Brain pericyte (primary cell): ENCODE data around the gene TRIL.

Experiments
- DNase-seq: peaks from one replicate; pipeline ENCODE4 v3.0.0-alpha.2; 2012; ENCODE audit warnings: low read depth, low spot score

The TRIL gene, protein sequence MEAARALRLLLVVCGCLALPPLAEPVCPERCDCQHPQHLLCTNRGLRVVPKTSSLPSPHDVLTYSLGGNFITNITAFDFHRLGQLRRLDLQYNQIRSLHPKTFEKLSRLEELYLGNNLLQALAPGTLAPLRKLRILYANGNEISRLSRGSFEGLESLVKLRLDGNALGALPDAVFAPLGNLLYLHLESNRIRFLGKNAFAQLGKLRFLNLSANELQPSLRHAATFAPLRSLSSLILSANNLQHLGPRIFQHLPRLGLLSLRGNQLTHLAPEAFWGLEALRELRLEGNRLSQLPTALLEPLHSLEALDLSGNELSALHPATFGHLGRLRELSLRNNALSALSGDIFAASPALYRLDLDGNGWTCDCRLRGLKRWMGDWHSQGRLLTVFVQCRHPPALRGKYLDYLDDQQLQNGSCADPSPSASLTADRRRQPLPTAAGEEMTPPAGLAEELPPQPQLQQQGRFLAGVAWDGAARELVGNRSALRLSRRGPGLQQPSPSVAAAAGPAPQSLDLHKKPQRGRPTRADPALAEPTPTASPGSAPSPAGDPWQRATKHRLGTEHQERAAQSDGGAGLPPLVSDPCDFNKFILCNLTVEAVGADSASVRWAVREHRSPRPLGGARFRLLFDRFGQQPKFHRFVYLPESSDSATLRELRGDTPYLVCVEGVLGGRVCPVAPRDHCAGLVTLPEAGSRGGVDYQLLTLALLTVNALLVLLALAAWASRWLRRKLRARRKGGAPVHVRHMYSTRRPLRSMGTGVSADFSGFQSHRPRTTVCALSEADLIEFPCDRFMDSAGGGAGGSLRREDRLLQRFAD

DNA sequence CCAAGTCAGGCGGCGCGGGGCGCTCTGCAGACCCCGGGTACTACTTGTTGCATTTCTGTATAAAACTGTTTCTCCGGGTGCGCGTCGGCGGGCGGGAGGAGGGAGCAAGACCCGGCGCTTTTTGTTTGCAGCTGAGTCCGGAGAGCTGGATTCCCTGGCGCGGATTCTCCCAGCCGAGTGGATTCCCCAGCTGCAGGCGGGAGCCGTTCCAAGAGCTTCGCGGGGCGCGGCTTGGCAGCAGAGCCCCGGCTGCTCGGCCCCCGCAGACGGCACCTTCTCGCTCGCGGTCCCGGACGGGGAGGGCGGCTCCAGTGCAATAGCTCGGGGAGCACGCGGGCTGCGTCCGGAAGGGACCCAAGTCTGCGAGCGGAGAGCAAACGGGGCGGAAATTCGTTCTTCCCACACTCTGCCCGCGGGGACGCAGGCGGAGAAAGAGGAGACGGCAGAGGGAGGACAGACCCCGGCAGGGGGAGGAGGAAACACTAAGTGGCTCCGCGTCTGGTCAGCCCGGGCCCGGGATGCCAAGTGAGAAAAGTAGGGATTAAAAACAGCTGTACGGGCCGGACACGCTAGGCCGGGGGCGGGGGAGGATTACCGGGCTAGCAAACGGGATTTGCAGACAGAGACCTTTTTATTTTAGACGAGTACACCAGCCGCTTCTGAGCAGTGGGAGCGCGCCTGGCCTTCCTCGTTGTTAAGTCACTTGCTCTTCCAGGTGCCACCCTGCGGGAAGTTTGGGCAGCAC is at the start of gene TRIL:
Gene TRIL (minus strand): TSS at position 96 of the 745 bp plus-strand sequence. CDS start 284 bp downstream, outside the sequence.
- no peak for DNase-seq

DNA sequence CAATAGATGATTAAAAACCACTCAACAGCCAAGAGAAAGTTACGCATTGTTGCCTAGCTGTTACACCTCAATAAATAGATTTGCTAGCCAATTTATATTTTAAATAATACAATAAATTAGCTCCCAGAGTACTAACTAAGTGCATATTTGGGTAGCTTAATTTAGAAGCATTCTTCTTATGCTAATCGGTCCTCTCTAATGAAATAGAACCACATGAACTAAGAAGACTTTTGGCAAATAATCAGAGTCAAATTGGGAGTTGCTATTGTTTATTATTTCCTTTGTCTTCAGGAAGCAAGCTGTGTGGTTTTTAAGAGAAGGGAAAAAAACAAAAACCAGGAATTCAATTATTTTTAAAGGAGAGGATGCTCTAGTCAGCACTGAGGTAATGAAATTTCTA is 49.0 kb upstream of the TRIL start:
- no peak for DNase-seq

DNA sequence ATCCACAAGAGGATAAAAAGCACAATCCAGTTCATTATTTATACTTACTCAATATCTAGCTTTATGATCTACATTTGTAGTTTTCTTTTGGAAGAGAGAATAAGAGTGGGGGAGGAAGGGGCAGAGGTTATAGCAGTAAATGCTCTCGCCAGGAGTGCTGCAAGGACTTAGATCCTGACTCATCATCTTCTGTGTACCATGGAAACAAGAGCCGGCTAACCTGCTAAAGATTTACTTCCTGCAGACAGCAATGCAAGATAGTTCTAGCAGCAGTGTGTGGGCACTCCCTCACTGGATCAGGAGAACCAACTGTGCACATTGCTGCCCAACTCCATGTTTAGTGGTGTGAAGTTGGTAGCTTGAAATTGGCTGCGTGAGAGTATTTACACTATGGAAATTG is 47.7 kb upstream of the TRIL start:
- no peak for DNase-seq

DNA sequence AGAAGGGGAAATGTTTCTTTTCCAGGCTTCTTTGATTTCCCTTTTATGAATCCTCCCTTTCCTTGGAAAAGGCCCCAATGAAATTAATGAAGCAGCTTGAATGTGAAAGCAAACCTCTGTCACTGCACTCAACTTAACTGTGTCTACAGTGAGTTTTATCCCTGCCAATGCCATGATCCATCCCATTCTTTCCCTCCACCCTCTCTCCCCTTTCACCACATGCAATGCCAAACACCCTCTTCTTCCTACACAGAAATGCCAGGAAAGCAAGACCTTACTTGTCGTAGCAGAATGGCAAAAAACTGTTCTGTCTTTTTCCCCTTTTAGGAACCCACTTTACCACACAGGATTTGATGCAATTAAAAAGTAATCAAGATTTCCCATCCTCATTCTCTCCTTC is 47.3 kb upstream of the TRIL start:
- no peak for DNase-seq

DNA sequence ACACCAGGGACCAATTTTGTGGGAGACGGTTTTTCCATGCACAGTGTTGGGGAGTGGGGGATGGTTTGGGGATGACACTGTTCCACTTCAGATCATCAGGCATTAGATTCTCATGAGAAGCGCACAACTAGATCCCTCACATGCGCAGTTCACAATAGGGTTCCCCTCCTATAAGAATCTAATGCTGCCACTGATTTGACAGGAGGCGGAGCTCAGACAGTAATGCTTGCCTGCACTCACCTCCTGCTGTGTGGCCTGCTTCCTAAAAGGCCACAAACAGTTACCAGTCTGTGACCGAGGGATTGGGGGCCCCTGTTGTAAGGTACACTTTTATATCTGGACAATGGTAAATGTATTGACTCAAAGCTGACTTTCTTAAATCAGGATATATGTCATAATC is 45.6 kb upstream of the TRIL start:
- DNase-seq: no peak

DNA sequence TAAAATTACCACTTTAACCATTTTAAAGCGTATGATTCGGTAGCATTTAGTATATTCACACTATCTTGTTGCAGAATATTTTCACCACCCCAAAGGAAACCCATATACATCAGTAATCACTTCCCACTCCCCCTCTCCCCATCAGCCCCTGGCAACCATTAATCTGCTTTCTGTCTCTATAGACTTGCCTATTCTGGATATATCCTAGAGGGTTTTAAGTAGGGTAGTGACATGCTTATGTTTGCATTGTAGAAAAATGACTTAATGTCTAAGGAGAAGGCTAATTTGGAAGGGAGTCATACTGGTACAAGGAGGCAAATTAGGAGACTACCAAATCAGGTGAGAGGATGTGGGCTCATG is 42.6 kb upstream of the TRIL start:
- no peak for DNase-seq

DNA sequence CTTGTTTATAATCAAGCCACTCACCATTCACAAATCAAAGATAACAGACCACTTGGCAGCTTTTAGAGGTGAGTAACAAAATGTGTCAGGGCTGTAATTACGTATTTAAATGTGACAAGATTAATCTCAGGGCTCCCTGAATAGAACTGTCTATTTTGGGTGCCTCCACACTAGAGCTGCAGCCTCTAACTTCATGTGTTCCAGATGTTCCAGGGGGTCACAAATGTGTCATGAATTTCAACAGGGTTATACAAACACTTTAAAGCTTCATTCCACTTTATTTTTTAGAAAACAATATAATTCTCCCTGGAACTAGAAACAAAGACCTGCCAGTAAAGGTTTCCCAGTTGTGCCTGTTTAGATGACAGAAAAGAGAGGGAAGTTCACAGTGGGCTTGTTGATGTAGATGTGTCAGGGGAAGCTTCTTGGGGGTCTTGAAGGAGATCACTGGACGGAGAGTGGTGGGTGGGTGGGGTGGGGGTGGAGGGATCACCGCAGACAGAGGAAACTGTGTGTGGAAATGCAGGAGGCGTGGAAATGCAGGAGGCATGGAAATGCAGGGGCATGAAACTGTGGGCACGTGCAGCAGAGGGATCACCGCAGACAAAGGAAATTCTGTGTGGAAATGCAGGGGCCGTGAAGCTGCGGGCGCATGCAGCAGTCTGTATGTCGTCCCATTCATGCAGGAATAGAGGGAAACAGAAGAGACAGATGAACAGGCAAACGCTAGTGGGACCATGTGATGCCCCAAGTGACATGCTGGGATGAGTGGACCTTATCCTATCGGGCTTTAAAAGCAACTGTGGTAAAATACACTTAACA is 42.0 kb upstream of the TRIL start:
- DNase-seq: no peak

DNA sequence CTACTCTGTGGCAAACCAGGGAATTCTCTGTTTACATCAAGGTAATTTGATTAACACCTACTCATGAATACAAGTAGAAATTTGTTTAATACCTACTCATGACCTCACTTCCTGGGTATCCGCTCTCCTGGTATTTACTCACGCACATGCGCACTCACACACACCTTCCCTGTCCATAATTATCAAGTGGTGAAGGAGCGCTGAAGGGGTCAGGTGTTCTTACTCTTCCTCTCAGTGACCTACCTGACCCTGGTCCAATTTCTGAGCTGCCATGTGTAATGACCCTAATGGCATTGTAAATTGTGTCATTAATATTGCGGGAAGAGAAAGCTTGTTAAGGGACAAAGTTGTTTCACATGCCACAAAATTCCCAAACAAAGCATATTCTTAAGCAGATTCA is 41.3 kb upstream of the TRIL start:
- no peak for DNase-seq

DNA sequence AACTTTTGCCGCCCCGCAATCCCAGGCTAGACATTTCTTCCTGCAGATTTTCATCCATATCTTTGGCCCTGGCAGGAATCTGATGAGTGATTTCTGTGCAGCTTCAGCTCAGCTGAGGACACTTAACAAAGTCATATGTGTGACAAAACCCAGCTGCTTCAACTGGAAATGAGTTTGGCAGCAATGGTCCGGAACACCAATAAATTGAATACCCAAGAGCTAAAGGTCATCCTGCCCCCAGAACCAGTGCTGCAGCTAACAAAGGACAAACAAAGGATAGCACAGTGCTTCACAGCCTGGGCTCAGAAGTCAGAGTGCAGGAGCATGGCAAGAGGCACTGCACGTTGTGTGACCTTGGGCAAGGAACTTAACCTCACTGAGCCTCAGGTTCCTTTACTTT is 40.0 kb upstream of the TRIL start:
- no peak for DNase-seq

DNA sequence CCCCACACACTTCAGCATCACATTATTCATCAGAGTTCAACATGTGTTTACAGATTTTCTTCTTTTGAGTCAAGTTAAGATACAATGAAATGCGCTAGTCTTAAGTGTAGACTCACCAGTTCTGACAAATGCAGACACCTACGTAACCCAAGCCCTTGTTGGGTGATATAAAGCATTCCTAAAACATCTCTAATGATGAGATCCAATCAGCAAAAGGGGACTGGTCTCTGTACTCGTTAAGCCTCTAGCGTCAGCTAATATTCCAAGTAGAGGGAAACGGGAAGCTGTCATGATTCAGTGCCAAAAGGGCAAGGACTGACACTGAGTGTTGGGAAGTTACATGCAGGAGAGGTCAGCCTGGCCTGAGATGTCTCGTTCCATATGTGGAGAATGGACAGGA is 38.7 kb upstream of the TRIL start:
- DNase-seq: no peak

DNA sequence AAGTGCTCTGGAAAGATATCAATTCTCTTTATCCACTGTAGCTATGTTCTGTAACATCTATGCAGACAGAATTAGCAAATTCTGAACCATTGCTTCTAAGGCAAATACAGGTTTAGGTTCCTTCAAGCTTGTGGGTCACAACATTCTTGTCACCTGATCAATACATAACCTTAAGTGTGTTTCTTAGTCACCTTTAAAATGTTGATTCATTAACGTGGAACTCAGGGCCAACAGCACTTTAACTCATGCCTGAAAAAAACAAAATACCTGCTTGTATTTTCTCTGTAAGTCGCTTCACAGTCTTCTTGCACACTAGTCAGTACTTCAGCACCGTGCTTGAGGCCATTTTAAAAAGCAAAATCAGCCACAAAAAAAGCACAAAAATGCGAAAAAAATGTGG is 35.2 kb upstream of the TRIL start:
- no peak for DNase-seq

DNA sequence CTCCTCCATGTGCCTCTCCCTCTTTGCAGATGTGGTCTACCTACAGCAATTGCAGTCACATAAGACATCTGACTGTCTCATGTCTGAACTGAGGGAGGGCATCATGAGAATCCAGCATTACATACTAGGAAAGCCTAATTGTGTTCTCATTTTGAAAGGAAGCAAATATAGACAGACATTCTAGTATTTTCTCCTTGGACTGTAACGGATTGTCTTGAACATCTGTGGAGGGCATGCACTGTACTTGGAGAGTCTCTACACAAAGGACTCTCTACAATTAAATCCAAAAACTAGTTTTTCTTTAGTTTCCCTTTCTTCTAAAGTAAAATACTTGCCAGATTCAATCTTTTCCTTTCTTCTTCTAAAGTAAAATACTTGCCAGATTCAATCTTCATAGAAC is 34.7 kb upstream of the TRIL start:
- DNase-seq: no peak

DNA sequence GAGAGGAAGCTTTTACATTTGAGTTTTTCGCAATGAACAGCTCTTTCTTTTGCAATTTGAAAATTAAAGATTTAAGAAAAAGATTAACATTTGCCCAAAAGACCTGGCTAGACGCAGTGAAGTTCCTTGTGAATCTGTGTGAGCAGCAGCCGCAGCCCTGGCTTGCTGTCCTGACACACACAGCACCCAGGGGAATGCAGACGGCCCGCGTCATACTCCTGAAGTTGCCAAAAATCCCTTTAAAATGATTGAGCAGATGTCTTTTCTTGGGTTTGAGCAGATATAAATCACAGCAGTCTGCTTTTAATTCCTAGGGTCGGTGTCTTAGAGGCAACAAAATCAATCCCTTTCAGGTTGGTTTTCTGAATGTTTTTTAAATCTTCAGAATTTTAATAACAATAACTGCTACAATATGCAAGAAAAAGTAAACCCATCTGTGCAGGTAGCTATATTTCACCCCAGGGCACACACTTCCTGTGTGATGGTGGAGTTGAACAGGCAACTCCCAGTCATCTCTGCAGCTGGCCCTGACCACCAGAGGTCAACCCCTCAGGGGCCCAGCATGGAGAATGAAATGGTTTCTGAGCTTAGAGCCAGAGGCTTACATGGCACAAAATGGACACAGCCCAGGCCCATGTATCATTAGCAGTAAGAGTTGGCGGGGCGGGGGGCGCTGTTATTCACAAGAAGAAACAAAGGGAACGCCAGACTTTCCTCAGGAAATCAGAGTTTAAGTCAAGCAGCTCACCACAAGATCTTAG is 32.2 kb upstream of the TRIL start:
- DNase-seq: no peak

DNA sequence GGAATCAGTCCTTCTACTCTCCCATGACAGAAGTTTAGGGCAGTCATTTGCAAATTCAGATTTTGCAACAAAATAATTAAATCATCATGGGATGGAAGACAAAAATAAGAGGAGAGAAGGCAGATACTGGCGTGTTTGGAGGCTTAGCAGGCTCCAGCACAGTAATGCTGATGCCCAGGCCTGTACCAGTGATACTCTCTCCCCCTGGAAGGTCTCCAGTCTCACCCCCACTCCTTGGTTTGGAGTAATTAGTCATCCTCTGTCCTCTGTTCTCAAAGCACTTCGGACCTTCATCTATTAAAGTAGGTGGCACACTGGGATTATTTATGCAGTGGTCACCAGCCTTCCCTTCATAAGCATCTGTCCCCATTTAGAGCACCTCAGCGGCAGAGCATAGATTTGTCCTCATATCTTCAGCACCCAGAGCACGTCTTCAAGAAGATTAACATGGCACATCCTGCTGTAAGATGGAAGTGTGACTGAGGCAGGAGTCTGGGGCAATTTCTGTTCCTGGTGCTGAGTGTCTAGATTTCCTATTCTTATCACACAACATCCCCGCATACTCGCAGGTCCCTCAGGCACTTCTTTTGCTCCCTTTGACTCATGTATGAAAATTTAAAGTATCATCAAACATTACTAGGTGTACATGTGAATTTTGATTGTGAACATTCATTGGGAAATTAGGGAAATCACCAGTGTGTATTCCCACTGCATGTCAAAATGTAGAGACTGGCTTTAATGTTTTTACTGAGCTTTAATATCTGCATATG is 31.3 kb upstream of the TRIL start:
- DNase-seq: no peak

DNA sequence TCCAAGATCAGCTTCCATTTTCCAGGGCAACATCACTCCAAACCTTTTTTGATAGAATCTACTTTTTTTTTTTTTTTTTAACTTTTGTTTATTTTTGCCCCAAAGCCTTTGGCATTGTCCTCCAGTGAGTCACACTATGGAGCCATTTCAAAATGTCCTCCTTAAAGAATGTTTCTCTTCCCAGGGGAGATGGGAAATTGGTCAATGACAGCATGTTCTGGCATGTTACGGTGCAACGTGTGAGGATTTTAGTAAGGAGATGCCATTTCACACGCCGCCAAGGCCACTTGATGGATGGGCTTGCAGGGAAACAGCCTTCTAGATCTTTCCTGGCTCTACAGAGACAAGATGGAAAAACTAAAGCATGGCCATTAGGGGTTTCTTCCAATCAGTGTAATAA is 30.7 kb upstream of the TRIL start:
- no peak for DNase-seq

DNA sequence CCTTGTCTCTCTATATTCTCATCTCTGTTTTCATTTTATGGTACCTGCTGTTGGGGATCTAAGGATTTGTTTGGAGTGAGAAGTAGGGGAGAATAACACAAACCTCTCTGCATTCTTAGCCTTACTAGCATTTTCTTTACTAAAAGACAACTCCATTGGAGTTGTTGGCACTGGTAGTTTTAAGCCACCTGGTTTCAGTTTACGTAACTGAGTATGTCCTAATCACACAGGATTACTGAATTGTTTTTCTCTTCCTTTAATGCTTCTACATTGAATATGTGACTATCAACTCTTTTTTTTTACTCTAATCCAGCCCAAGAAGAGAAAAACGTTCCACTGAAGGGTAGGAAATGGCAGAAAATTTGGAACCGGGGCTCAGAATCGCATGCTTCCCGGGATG is 30.0 kb upstream of the TRIL start:
- DNase-seq: no peak

DNA sequence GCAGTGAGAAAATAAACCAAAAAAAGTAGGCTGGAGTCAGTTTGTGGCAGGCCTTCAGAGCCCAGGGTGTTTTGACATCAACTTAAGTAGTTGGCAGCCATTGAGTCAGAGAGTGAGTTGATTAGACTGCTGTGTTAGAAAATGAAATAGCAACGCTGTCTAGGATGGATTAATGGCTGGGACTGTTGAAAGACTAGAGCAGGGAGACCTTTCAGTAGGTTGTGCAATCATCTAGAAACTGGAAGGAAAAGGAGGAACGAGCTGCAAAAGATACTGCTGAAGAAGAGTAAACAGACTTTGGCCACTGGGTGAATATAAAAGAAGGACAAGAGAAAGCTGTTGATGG is 28.6 kb upstream of the TRIL start:
- DNase-seq: no peak

DNA sequence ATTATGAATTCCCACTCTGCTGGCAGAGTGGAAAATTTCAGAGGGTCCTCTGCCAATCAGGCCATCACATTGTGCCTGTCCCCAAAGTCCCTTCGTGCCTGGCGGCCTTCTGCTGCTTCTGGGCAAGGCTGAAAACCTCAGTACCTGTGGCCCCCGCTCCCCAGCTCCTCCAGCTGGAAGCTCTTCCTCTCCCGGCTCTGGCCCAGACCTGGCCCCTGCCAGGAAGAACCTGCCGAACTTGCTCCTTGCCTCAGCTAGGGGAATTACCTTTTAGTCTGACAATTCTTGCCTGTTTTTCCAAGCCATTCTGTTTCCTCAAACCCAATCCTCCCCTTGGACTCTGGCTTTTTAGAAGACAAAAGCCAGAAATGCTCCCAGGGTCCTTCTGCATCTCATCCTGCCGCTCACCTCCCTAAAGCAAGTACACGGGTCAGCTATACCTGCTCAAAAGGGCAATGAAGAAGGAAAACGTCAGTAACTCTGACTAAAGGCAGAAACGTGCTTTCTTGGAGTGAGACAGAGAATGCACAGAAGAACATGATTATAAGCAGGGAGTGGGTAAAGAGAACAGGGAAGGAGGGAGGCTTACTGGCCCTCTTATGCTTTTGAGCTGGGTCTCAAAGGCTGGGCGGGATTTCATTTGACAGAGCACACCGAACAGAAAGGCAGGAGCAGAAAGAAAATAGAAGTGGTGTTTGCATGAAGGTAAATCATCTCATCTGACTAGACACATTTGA is 28.1 kb upstream of the TRIL start:
- no peak for DNase-seq

DNA sequence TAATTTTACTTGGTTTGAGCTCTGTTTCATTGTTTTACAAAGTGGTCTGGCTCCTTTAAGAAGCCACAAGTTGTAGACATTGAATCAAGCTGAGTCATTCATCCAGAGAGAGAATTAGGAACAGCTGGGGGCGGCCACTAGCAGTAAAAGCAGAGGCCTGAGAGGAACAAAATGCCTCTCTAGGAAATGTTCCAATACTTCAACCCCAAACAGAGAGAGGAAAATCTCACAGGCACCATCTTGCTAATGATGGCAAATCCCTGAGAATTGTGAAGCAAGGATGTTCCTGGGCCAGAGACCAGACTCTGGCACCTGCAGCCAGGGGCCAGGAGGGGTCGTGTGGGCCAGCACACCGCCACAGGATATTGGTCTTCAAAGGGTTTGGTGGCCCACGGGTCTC is 26.5 kb upstream of the TRIL start:
- peak; percentile 26 for DNase-seq

DNA sequence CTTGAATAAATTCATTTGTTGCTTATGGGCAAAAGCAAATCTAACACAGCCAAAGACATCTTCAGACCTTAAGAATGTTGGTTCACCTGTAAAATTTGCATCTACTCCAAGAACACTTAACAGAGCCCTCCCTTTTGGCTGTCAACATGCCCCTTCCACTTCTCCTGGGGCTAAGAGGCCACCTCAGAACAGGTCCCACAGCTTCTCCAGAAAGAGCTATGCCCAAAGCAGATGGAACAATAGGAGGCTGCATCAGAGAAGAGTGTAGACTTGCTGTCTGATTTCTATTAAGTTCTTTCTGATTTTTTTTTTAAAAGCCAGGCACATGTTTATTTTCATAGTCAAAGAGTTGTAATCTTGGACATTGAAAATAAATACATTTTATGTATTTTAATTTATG is 26.1 kb upstream of the TRIL start:
- no peak for DNase-seq
